Left ventricle myocardium inferior (tissue), 1 donor: ENCODE results near the gene RAD51B. TPM values are rescaled to one million over a fixed set of nuclear protein-coding genes. Genes with fewer than 3 reads are reported as not detected.
A peak's percentile ranks its signal among the peaks of the same experiment; 100 is the strongest.

Source experiments
- DNase-seq: peaks from one replicate; pipeline ENCODE4 v3.0.0-alpha.2; 2020
- H3K27ac ChIP-seq: fragments of 200-600 bp; replicated peaks from 2 replicates; pipeline ENCODE4 v1.8.0; 2021
- H3K27me3 ChIP-seq: fragments of 200-600 bp; 2 replicates; pipeline ENCODE4 v1.8.0; 2021; ENCODE audit warnings: low read depth
- H3K36me3 ChIP-seq: fragments of 200-600 bp; 2 replicates; pipeline ENCODE4 v1.8.0; 2021
- H3K4me1 ChIP-seq: fragments of 200-600 bp; 2 replicates; pipeline ENCODE4 v1.8.0; 2021
- H3K4me3 ChIP-seq: fragments of 200-600 bp; 2 replicates; pipeline ENCODE4 v1.8.0; 2021; ENCODE audit warnings: mild to moderate bottlenecking, moderate library complexity
- H3K9me3 ChIP-seq: fragments of 200-600 bp; replicated peaks from 2 replicates; pipeline ENCODE4 v1.8.0; 2021
- CTCF ChIP-seq: fragments of 200-600 bp; IDR thresholded peaks from 2 replicates; pipeline ENCODE4 v1.8.0; 2021; ENCODE audit warnings: antibody characterized with exemption, mild to moderate bottlenecking, borderline replicate concordance
- intact Hi-C: fragments of 100-400 bp; cut with micrococcal nuclease; formaldehyde crosslinking; loops from one replicate; pipeline ENCODE4 v1.11.0; 2022
- total RNA-seq: library from RNA; stranded (reverse); fragmentation: NEBNext Ultra II Directional; extraction: Animal tissue kit (Norgen Biotek cat#: 25700); gene quantifications from one replicate; pipeline ENCODE4 v1.2.1, GENCODE V29; 2021
- donor health status: DM: no; HTN: yes; CAD: no; lungs with severe emphysema.

Gene RAD51B
- total RNA-seq, 1 donor from 2014 or later = 2.4 TPM

GRCh38 chr14:68645371-68645770 lies 825.8 kb downstream of the RAD51B start:
- Histone ChIP-seq H3K9me3 (peaks cover 25% of the 10 kb centered on the region), H3K27me3 (no peaks in the 10 kb centered on the region), H3K27ac (no peak overlapping the region), H3K4me3 (no peak overlapping the region), H3K4me1 (peaks cover 25% of the 10 kb centered on the region), H3K36me3 (no peaks in the 10 kb centered on the region)
- no peak for DNase-seq
- TF ChIP-seq CTCF = no peak
- intact Hi-C loops = loop anchor here (10.0 kb wide), 1 partner anchor 391 kb away; no protein-coding TSS in a partner anchor

GRCh38 chr14:68649476-68650189 lies 830.1 kb downstream of the RAD51B start:
- TF ChIP-seq CTCF = no peak
- intact Hi-C loops = loop anchor here (10.0 kb wide), 1 partner anchor 395 kb away; no protein-coding TSS in a partner anchor
- peaks cover 48% of the 10 kb centered on the region for H3K4me1 ChIP-seq
- no peak overlapping the region for H3K27ac ChIP-seq
- no peak for DNase-seq
- H3K9me3 ChIP-seq = no peaks in the 10 kb centered on the region
- H3K27me3 ChIP-seq = no peaks in the 10 kb centered on the region
- H3K4me3 ChIP-seq = no peak overlapping the region
- no peaks in the 10 kb centered on the region for H3K36me3 ChIP-seq

- Histone ChIP-seq H3K27me3 (no peaks in the 10 kb centered on the region), H3K4me3 (no peak overlapping the region), H3K36me3 (no peaks in the 10 kb centered on the region), H3K27ac (no peak overlapping the region), H3K4me1 (peaks cover 48% of the 10 kb centered on the region), H3K9me3 (no peaks in the 10 kb centered on the region)
- DNase-seq = no peak
- intact Hi-C loops = no loop called here
- no peak for TF ChIP-seq CTCF
Observed at GRCh38 chr14:68650404-68650994, 830.9 kb downstream of the RAD51B start.

- Histone ChIP-seq H3K36me3 (no peaks in the 10 kb centered on the region), H3K4me3 (no peak overlapping the region), H3K27me3 (no peaks in the 10 kb centered on the region), H3K9me3 (no peaks in the 10 kb centered on the region), H3K27ac (peak overlapping the region; percentile 55), H3K4me1 (peaks cover 48% of the 10 kb centered on the region)
- DNase-seq = no peak
- no peak for TF ChIP-seq CTCF
- intact Hi-C loops = no loop called here
Observed at GRCh38 chr14:68651075-68651474, 831.5 kb downstream of the RAD51B start.

- no peak for TF ChIP-seq CTCF
- Histone ChIP-seq H3K9me3 (no peaks in the 10 kb centered on the region), H3K4me3 (no peak overlapping the region), H3K36me3 (no peaks in the 10 kb centered on the region), H3K4me1 (peaks cover 45% of the 10 kb centered on the region), H3K27me3 (no peaks in the 10 kb centered on the region), H3K27ac (peak overlapping the region; percentile 55)
- DNase-seq = no peak
- intact Hi-C loops = no loop called here
Observed at GRCh38 chr14:68651652-68652432, 832.3 kb downstream of the RAD51B start.
